Stomach smooth muscle (tissue), 2 donors: Measurements from ENCODE around the gene PURB.
"Not testable (repeated sequence)": the region's sequence is repeated elsewhere in the genome, so short reads cannot be mapped to it uniquely, and the experiment has no call there.

Source experiments
- H3K27ac ChIP-seq: one replicate; pipeline ENCODE4 v1.7.0; 2013; ENCODE audit warnings: mild to moderate bottlenecking, low read length, inconsistent platforms
- H3K27me3 ChIP-seq, 2 donors: one replicate each; pipeline ENCODE4 v1.7.0; 2013; ENCODE audit warnings: low read length in 2 of 2; ENCODE audit not compliant: insufficient read depth in 2 of 2, control insufficient read depth in 1 of 2
- H3K36me3 ChIP-seq, 2 donors: one replicate each; pipeline ENCODE4 v1.7.0; 2013; ENCODE audit warnings: low read length in 2 of 2; ENCODE audit not compliant: control insufficient read depth in 2 of 2, insufficient read depth in 2 of 2
- H3K4me1 ChIP-seq: one replicate; pipeline ENCODE4 v1.7.0; 2013; ENCODE audit warnings: low read length; ENCODE audit not compliant: control insufficient read depth, insufficient read depth
- H3K4me3 ChIP-seq, 2 donors: one replicate each; pipeline ENCODE4 v1.7.0; 2013; ENCODE audit warnings: low read length in 2 of 2
- H3K9ac ChIP-seq, 2 donors: one replicate each; pipeline ENCODE4 v1.7.0; 2013; ENCODE audit warnings: low read length in 2 of 2, mild to moderate bottlenecking in 1 of 2
- H3K9me3 ChIP-seq, 2 donors: one replicate each; pipeline ENCODE4 v1.7.0; 2013; ENCODE audit warnings: low read length in 2 of 2; ENCODE audit not compliant: control insufficient read depth in 2 of 2
- donor health status: healthy.
- donor health status: Pancreatic carcinoma.

The PURB gene

GRCh38 chr7:44852590-44852989 is 32.7 kb downstream of the PURB start:
- H3K27ac ChIP-seq = no peak overlapping the region
- no peaks in the 10 kb centered on the region for H3K27me3 ChIP-seq
- no peak overlapping the region for H3K9ac ChIP-seq
- peaks cover 4% of the 10 kb centered on the region for H3K4me1 ChIP-seq
- H3K9me3 ChIP-seq = no peaks in the 10 kb centered on the region
- no peak overlapping the region for H3K4me3 ChIP-seq
- no peaks in the 10 kb centered on the region for H3K36me3 ChIP-seq

- Histone ChIP-seq H3K27me3 (no peaks in the 10 kb centered on the region), H3K4me1 (peaks cover 9% of the 10 kb centered on the region), H3K36me3 (no peaks in the 10 kb centered on the region), H3K4me3 (no peak overlapping the region), H3K9me3 (no peaks in the 10 kb centered on the region), H3K27ac (no peak overlapping the region), H3K9ac (no peak overlapping the region)
Measured at GRCh38 chr7:44849885-44850544, 35.3 kb downstream of the PURB start.

GRCh38 chr7:44849259-44849884 is 36.0 kb downstream of the PURB start:
- no peak overlapping the region for H3K9ac ChIP-seq
- H3K4me1 ChIP-seq = peaks cover 9% of the 10 kb centered on the region
- H3K27ac ChIP-seq = no peak overlapping the region
- H3K36me3 ChIP-seq = no peaks in the 10 kb centered on the region
- H3K4me3 ChIP-seq = peak overlapping the region in 1 of 2 donors; percentile 82
- H3K9me3 ChIP-seq = no peaks in the 10 kb centered on the region
- H3K27me3 ChIP-seq = no peaks in the 10 kb centered on the region

GRCh38 chr7:44847920-44848634 is 37.3 kb downstream of the PURB start, which contains the start of gene H2AZ2:
TSS of gene H2AZ2 (minus strand) at chr7:44848087. CDS start at chr7:44847971, 116 bp downstream.
- peak within 1 kb of the TSS; percentile 85 to 92 for H3K9ac ChIP-seq
- no peaks in the 10 kb centered on the region for H3K9me3 ChIP-seq
- peak within 1 kb of the TSS; percentile 82 to 83 for H3K4me3 ChIP-seq
- no peaks in the 10 kb centered on the region for H3K27me3 ChIP-seq
- no peaks in the 10 kb centered on the region for H3K36me3 ChIP-seq
- H3K27ac ChIP-seq = peak within 1 kb of the TSS; percentile 94
- H3K4me1 ChIP-seq = peaks cover 9% of the 10 kb centered on the region

- Histone ChIP-seq H3K9me3 (no peaks in the 10 kb centered on the region), H3K36me3 (no peaks in the 10 kb centered on the region), H3K27me3 (no peaks in the 10 kb centered on the region), H3K9ac (peak overlapping the region; percentile 78 to 90), H3K4me3 (peak overlapping the region; percentile 82 to 83), H3K27ac (peak overlapping the region; percentile 94), H3K4me1 (peaks cover 9% of the 10 kb centered on the region)
Measured at GRCh38 chr7:44847509-44847919, 37.8 kb downstream of the PURB start.

- peak overlapping the region; percentile 94 for H3K27ac ChIP-seq
- H3K27me3 ChIP-seq = no peaks in the 10 kb centered on the region
- H3K9me3 ChIP-seq = no peaks in the 10 kb centered on the region
- peaks cover 9% of the 10 kb centered on the region for H3K4me1 ChIP-seq
- H3K4me3 ChIP-seq = peak overlapping the region; percentile 82 to 83
- H3K9ac ChIP-seq = peak overlapping the region; percentile 78 to 90
- no peaks in the 10 kb centered on the region for H3K36me3 ChIP-seq
Measured at GRCh38 chr7:44846816-44847508, 38.4 kb downstream of the PURB start.

GRCh38 chr7:44846390-44846789 is 38.9 kb downstream of the PURB start:
- H3K9me3 ChIP-seq, H3K27ac ChIP-seq, H3K4me1 ChIP-seq, H3K36me3 ChIP-seq, H3K27me3 ChIP-seq: not testable (repeated sequence)
- Histone ChIP-seq H3K4me3 (peak overlapping the region; percentile 82 to 83), H3K9ac (peak overlapping the region in 1 of 2 donors; percentile 78)

GRCh38 chr7:44845451-44845850 is 39.9 kb downstream of the PURB start:
- Histone ChIP-seq H3K36me3 (peaks cover 3 to 4% of the 10 kb centered on the region in 2 donors), H3K4me1 (peaks cover 9% of the 10 kb centered on the region), H3K27me3 (no peaks in the 10 kb centered on the region), H3K9ac (peak overlapping the region in 1 of 2 donors; percentile 43), H3K9me3 (no peaks in the 10 kb centered on the region), H3K27ac (no peak overlapping the region), H3K4me3 (no peak overlapping the region)

- not testable (repeated sequence) for H3K4me3 ChIP-seq, H3K27ac ChIP-seq, H3K4me1 ChIP-seq, H3K9me3 ChIP-seq, H3K9ac ChIP-seq, H3K27me3 ChIP-seq
- peaks cover 11 to 12% of the 10 kb centered on the region in 2 donors for H3K36me3 ChIP-seq
Measured at GRCh38 chr7:44843440-44843839, 41.9 kb downstream of the PURB start.

- H3K4me1 ChIP-seq, H3K4me3 ChIP-seq, H3K9ac ChIP-seq, H3K27ac ChIP-seq, H3K27me3 ChIP-seq, H3K9me3 ChIP-seq: not testable (repeated sequence)
- peaks cover 11 to 13% of the 10 kb centered on the region in 2 donors for H3K36me3 ChIP-seq
Measured at GRCh38 chr7:44842675-44843074, 42.7 kb downstream of the PURB start.
